HepG2 (cell line): Measurements from ENCODE around the gene NIP7. TPM values are rescaled to one million over a fixed set of nuclear protein-coding genes. Genes with fewer than 3 reads are reported as not detected.

Source experiments
- ARNT ChIP-seq: fragments of 450-650 bp; IDR thresholded peaks from 2 replicates; pipeline ENCODE4 v1.6.1; 2017
- ESRRA ChIP-seq: sonication (generic); formaldehyde crosslinking; IDR thresholded peaks from 2 replicates; pipeline ENCODE4 v1.5.1; 2020; ENCODE audit warnings: mild to moderate bottlenecking, low read depth, missing genetic modification reagents
- HIVEP1 ChIP-seq: sonication (generic); formaldehyde crosslinking; IDR thresholded peaks from 2 replicates; pipeline ENCODE4 v1.4.0; 2020; ENCODE audit warnings: mild to moderate bottlenecking, missing genetic modification reagents
- MAFK ChIP-seq, 2 experiments: IDR thresholded peaks in 1 of 2; conservative IDR thresholded peaks in 1 of 2; 2 replicates each; pipeline ENCODE4 v1.6.1; 2011; ENCODE audit warnings: improper control_type of control experiment in 2 of 2, low read length in 2 of 2
- RARA ChIP-seq: IDR thresholded peaks from 2 replicates; pipeline ENCODE4 v1.6.1; 2016; ENCODE audit warnings: missing genetic modification reagents, missing compliant biosample characterization
- YY1 ChIP-seq: IDR thresholded peaks from 2 replicates; pipeline ENCODE4 v1.6.1; 2011; ENCODE audit warnings: low read length, low read depth, moderate library complexity, mild to moderate bottlenecking; ENCODE audit not compliant: insufficient read depth, insufficient replicate concordance
- ZFX ChIP-seq: sonication (generic); formaldehyde crosslinking; IDR thresholded peaks from 2 replicates; pipeline ENCODE4 v1.4.0; 2020; ENCODE audit warnings: mild to moderate bottlenecking, low read depth, missing genetic modification reagents, moderate library complexity
- ZNF180 ChIP-seq: sonication (generic); formaldehyde crosslinking; IDR thresholded peaks from 2 replicates; pipeline ENCODE4 v1.4.0; 2020; ENCODE audit warnings: low read depth, missing genetic modification reagents, borderline replicate concordance
- ZNF549 ChIP-seq: sonication (generic); formaldehyde crosslinking; IDR thresholded peaks from 2 replicates; pipeline ENCODE4 v1.5.0; 2020; ENCODE audit warnings: missing genetic modification reagents
- ZNF558 ChIP-seq: sonication (generic); formaldehyde crosslinking; IDR thresholded peaks from 2 replicates; pipeline ENCODE4 v1.9.0; 2022; ENCODE audit warnings: mild to moderate bottlenecking, missing genetic modification reagents, borderline replicate concordance
- ZNF672 ChIP-seq: sonication (generic); formaldehyde crosslinking; IDR thresholded peaks from 2 replicates; pipeline ENCODE4 v1.8.1; 2022; ENCODE audit warnings: missing genetic modification reagents
- polyA plus RNA-seq, 8 experiments: library from polyadenylated mRNA; depleted of rRNA in 3 of 8; stranded (reverse) in 7 of 8; unstranded in 1 of 8; fragments of >200 nt; fragmentation: Illumina TruSeq in 4 of 8; extraction: Trizol in 4 of 8; gene quantifications; 2 replicates each; pipeline versions ENCODE4 v1.2.1 to v1.2.3, GENCODE V29; 2011 to 2016; ENCODE audit warnings: low read depth in 4 of 8, missing spikeins in 1 of 8, mixed read lengths in 1 of 8; ENCODE audit not compliant: insufficient read depth in 1 of 8
- total RNA-seq, 5 experiments: library from RNA; depleted of rRNA; stranded (reverse); fragments of >200 nt; fragmentation: Illumina TruSeq; extraction: Trizol; gene quantifications; 2 replicates each; pipeline ENCODE4 v1.2.3, GENCODE V29; 2016; ENCODE audit warnings: low read depth in 1 of 5
- TF ChIP-seq, protein P1 (sequence below), 2 experiments: sonication (generic) in 1 of 2; formaldehyde crosslinking in 1 of 2; IDR thresholded peaks; 2 replicates each; pipeline versions ENCODE4 v1.4.0 to v1.6.1; 2018 to 2020; ENCODE audit warnings: missing genetic modification reagents in 2 of 2, borderline replicate concordance in 1 of 2, low read depth in 1 of 2, mild to moderate bottlenecking in 1 of 2, missing biosample characterization in 1 of 2
- TF ChIP-seq, protein P2 (sequence below): IDR thresholded peaks from 2 replicates; pipeline ENCODE4 v1.4.0; 2020; ENCODE audit warnings: mild to moderate bottlenecking, missing genetic modification reagents
- TF ChIP-seq, protein P3 (sequence below): sonication (generic); formaldehyde crosslinking; IDR thresholded peaks from 2 replicates; pipeline ENCODE4 v1.8.1; 2023; ENCODE audit warnings: mild to moderate bottlenecking, inconsistent platforms, moderate library complexity, missing genetic modification reagents, borderline replicate concordance
- TF ChIP-seq, protein P4 (sequence below): sonication (generic); formaldehyde crosslinking; IDR thresholded peaks from 2 replicates; pipeline ENCODE4 v1.4.0; 2020; ENCODE audit warnings: missing genetic modification reagents
- TF ChIP-seq, protein P5 (sequence below): sonication (generic); formaldehyde crosslinking; IDR thresholded peaks from 2 replicates; pipeline ENCODE4 v1.4.0; 2020; ENCODE audit warnings: missing genetic modification reagents, mild to moderate bottlenecking, borderline replicate concordance

The NIP7 gene
- total and polyA plus RNA-seq, 2 of the 13 experiments (the other 11 are each of a cell fraction or from before 2014, with no cell fraction given) = 15.3 to 114 TPM

DNA sequence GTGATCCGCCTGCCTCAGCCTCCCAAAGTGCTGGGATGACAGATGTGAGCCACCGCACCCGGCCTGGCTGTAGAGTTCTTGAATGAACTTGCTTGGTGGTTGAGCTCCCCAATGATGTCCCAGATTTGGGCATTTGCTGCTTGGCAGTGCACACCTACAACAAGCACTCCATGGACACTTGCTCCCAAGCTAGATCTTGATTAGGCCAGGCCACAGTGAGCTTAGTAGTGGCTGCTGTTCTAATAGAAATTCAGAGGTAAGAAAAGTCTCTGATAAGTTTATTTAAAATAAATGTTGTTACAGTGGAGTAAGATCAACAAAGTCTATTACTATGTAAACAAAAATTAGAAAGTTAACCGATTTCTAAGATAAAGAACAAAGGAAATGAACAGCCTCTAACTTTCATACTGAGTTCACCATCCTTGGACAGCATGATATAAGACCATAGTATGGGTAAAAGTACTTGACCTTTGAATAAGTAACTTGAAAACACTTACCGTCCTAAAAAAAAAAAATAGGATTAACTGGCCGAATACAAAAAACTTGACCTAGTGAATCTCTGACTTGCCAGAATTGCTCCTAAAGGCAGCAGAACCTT, 11.1 kb downstream of the NIP7 start (continued):
- TF ChIP-seq, protein P1, sequence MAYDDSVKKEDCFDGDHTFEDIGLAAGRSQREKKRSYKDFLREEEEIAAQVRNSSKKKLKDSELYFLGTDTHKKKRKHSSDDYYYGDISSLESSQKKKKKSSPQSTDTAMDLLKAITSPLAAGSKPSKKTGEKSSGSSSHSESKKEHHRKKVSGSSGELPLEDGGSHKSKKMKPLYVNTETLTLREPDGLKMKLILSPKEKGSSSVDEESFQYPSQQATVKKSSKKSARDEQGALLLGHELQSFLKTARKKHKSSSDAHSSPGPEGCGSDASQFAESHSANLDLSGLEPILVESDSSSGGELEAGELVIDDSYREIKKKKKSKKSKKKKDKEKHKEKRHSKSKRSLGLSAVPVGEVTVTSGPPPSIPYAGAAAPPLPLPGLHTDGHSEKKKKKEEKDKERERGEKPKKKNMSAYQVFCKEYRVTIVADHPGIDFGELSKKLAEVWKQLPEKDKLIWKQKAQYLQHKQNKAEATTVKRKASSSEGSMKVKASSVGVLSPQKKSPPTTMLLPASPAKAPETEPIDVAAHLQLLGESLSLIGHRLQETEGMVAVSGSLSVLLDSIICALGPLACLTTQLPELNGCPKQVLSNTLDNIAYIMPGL (CRISPR knock-in tag; IDR thresholded peaks at IDR 0.05; ENCODE audit: borderline replicate concordance in 1 of 2, low read depth in 1 of 2) = no peak
- TF ChIP-seq ZNF180 (CRISPR knock-in tag) = no peak
- TF ChIP-seq, protein P2, sequence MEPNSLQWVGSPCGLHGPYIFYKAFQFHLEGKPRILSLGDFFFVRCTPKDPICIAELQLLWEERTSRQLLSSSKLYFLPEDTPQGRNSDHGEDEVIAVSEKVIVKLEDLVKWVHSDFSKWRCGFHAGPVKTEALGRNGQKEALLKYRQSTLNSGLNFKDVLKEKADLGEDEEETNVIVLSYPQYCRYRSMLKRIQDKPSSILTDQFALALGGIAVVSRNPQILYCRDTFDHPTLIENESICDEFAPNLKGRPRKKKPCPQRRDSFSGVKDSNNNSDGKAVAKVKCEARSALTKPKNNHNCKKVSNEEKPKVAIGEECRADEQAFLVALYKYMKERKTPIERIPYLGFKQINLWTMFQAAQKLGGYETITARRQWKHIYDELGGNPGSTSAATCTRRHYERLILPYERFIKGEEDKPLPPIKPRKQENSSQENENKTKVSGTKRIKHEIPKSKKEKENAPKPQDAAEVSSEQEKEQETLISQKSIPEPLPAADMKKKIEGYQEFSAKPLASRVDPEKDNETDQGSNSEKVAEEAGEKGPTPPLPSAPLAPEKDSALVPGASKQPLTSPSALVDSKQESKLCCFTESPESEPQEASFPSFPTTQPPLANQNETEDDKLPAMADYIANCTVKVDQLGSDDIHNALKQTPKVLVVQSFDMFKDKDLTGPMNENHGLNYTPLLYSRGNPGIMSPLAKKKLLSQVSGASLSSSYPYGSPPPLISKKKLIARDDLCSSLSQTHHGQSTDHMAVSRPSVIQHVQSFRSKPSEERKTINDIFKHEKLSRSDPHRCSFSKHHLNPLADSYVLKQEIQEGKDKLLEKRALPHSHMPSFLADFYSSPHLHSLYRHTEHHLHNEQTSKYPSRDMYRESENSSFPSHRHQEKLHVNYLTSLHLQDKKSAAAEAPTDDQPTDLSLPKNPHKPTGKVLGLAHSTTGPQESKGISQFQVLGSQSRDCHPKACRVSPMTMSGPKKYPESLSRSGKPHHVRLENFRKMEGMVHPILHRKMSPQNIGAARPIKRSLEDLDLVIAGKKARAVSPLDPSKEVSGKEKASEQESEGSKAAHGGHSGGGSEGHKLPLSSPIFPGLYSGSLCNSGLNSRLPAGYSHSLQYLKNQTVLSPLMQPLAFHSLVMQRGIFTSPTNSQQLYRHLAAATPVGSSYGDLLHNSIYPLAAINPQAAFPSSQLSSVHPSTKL (CRISPR knock-in tag) = peak; percentile 46; the same call in 1 of the 2 replicates
- TF ChIP-seq YY1 = no peak
- TF ChIP-seq ARNT = no peak
- no peak for TF ChIP-seq ESRRA (CRISPR knock-in tag)
- TF ChIP-seq HIVEP1 (CRISPR knock-in tag) = no peak
- TF ChIP-seq ZNF672 (CRISPR knock-in tag) = no peak
- TF ChIP-seq ZFX (CRISPR knock-in tag) = peak; percentile 17; the same call in 1 of the 2 replicates
- no peak for TF ChIP-seq ZNF549 (CRISPR knock-in tag)
- TF ChIP-seq ZNF558 (CRISPR knock-in tag) = no peak
- no peak for TF ChIP-seq MAFK (conservative IDR thresholded peaks at IDR 0.05 in 1 of 2, IDR thresholded peaks at IDR 0.05 in 1 of 2; ENCODE audit: low read length in 2 of 2)
- TF ChIP-seq, protein P3, sequence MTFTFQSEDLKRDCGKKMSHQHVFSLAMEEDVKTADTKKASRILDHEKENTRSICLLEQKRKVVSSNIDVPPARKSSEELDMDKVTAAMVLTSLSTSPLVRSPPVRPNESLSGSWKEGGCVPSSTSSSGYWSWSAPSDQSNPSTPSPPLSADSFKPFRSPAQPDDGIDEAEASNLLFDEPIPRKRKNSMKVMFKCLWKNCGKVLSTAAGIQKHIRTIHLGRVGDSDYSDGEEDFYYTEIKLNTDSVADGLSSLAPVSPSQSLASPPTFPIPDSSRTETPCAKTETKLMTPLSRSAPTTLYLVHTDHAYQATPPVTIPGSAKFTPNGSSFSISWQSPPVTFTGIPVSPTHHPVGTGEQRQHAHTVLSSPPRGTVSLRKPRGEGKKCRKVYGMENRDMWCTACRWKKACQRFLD (CRISPR knock-in tag) = no peak
- TF ChIP-seq, protein P4, sequence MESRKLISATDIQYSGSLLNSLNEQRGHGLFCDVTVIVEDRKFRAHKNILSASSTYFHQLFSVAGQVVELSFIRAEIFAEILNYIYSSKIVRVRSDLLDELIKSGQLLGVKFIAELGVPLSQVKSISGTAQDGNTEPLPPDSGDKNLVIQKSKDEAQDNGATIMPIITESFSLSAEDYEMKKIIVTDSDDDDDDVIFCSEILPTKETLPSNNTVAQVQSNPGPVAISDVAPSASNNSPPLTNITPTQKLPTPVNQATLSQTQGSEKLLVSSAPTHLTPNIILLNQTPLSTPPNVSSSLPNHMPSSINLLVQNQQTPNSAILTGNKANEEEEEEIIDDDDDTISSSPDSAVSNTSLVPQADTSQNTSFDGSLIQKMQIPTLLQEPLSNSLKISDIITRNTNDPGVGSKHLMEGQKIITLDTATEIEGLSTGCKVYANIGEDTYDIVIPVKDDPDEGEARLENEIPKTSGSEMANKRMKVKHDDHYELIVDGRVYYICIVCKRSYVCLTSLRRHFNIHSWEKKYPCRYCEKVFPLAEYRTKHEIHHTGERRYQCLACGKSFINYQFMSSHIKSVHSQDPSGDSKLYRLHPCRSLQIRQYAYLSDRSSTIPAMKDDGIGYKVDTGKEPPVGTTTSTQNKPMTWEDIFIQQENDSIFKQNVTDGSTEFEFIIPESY (CRISPR knock-in tag) = no peak
- peak; percentile 67 for TF ChIP-seq RARA (CRISPR knock-in tag)
- TF ChIP-seq, protein P5, sequence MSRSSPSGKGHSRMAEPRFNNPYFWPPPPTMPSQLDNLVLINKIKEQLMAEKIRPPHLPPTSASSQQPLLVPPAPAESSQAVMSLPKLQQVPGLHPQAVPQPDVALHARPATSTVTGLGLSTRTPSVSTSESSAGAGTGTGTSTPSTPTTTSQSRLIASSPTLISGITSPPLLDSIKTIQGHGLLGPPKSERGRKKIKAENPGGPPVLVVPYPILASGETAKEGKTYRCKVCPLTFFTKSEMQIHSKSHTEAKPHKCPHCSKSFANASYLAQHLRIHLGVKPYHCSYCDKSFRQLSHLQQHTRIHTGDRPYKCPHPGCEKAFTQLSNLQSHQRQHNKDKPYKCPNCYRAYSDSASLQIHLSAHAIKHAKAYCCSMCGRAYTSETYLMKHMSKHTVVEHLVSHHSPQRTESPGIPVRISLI (CRISPR knock-in tag) = peak; percentile 57; the same call in 1 of the 2 replicates
